CD4-positive, alpha-beta memory T cell (primary cell): ENCODE data around the gene GPR107. TPM values are rescaled to one million over a fixed set of nuclear protein-coding genes. Genes with fewer than 3 reads are reported as not detected.

ENCODE experiments used
- CTCF ChIA-PET: fragments of 350-600 bp; sonication (Branson Sonifier 250); formaldehyde crosslinking; loops from one replicate; lab custom pipeline; 2021; ENCODE audit warnings: inconsistent platforms; ENCODE audit not compliant: partially characterized antibody; lab: Charles Lee
- POLR2A ChIA-PET: fragments of 350-600 bp; sonication (Branson Sonifier 250); formaldehyde crosslinking; loops from one replicate; lab custom pipeline; 2021; ENCODE audit not compliant: partially characterized antibody; lab: Charles Lee
- DNase-seq, 5 donors: peaks; one replicate each; pipeline versions ENCODE4 v3.0.0 to v3.0.0-alpha.2; 2020 to 2022; ENCODE audit warnings: mixed read lengths in 1 of 5
- H3K27ac ChIP-seq: one replicate; pipeline ENCODE4 v1.7.0; 2013; ENCODE audit warnings: low read depth, low read length
- H3K27me3 ChIP-seq: 2 replicates; pipeline ENCODE4 v1.7.0; 2013; ENCODE audit warnings: mild to moderate bottlenecking, low read length, moderate library complexity; ENCODE audit not compliant: insufficient read depth
- H3K36me3 ChIP-seq: 2 replicates; pipeline ENCODE4 v1.7.0; 2013; ENCODE audit warnings: mild to moderate bottlenecking, low read length, moderate library complexity; ENCODE audit not compliant: insufficient read depth
- H3K4me1 ChIP-seq: 2 replicates; pipeline ENCODE4 v1.7.0; 2013; ENCODE audit warnings: mild to moderate bottlenecking, low read length, moderate library complexity; ENCODE audit not compliant: insufficient read depth
- H3K4me3 ChIP-seq, 2 donors: one replicate each; pipeline ENCODE4 v1.7.0; 2013; ENCODE audit warnings: low read length in 2 of 2, mild to moderate bottlenecking in 1 of 2
- H3K9me3 ChIP-seq, 2 donors: one replicate each; pipeline ENCODE4 v1.7.0; 2013; ENCODE audit warnings: low read length in 2 of 2, control low read depth in 1 of 2; ENCODE audit not compliant: control insufficient read depth in 1 of 2
- H3K27ac Mint-ChIP-seq, 7 donors: one replicate each; pipeline ENCODE4 v1.8.0; 2020 to 2021; ENCODE audit warnings: mixed read lengths in 7 of 7, mild to moderate bottlenecking in 6 of 7, inconsistent platforms in 3 of 7, moderate library complexity in 3 of 7
- H3K27me3 Mint-ChIP-seq, 2 donors: one replicate each; pipeline ENCODE4 v1.8.0; 2020 to 2021; ENCODE audit warnings: mixed read lengths in 2 of 2
- H3K36me3 Mint-ChIP-seq, 2 donors: one replicate each; pipeline ENCODE4 v1.8.0; 2020 to 2021; ENCODE audit warnings: mixed read lengths in 2 of 2, inconsistent platforms in 1 of 2, mild to moderate bottlenecking in 1 of 2
- H3K4me1 Mint-ChIP-seq, 4 donors: one replicate each; pipeline ENCODE4 v1.8.0; 2020 to 2021; ENCODE audit warnings: mixed read lengths in 4 of 4, mild to moderate bottlenecking in 1 of 4
- H3K4me3 Mint-ChIP-seq, 8 donors: one replicate each; pipeline ENCODE4 v1.8.0; 2020 to 2021; ENCODE audit warnings: mixed read lengths in 8 of 8, mild to moderate bottlenecking in 7 of 8, moderate library complexity in 6 of 8, inconsistent platforms in 3 of 8
- H3K9me3 Mint-ChIP-seq, 8 donors: one replicate each; pipeline ENCODE4 v1.8.0; 2020 to 2021; ENCODE audit warnings: mixed read lengths in 8 of 8, mild to moderate bottlenecking in 5 of 8, inconsistent platforms in 3 of 8, moderate library complexity in 1 of 8
- intact Hi-C: fragments of 100-400 bp; cut with micrococcal nuclease; formaldehyde crosslinking; loops from one replicate; pipeline ENCODE4 v1.15.1; 2023
- polyA plus RNA-seq, 2 donors: library from polyadenylated mRNA; unstranded; fragments of 300-500 nt; fragmentation: Illumina TruSeq; gene quantifications; one replicate each; pipeline ENCODE4 v1.2.3, GENCODE V29; 2021
- total RNA-seq, 2 experiments: library from RNA; stranded (reverse); gene quantifications; one replicate each; pipeline ENCODE4 v1.2.3, GENCODE V29; 2021

The GPR107 gene
- total and polyA plus RNA-seq, 4 experiments from 2014 or later: 2.2 to 24.4 (median 13.6) TPM

DNA sequence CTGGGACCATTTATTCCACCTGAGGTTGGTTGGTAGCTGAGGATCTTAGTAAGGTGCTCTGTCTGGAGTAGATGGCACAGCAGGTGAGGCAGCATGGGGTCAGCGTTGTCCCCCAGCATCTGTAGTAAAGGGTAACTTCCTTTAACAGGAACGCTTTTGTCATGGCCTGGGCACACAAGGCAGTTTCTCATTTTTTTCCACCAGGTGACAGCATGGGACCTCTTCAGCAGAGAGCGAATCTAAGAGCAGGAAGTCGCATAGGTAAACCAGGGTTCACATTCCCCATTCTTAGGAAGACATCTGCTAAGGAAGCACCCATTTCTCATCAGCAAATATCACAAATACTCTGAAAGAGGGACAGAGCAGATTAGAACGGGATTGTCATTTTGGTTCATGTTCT, 56.5 kb downstream of the GPR107 start:
- Histone ChIP-seq H3K36me3 (peaks cover 24% of the 10 kb centered on the region), H3K4me1 (peaks cover 9% of the 10 kb centered on the region), H3K4me3 (no peak overlapping the region), H3K27me3 (no peaks in the 10 kb centered on the region), H3K9me3 (no peaks in the 10 kb centered on the region), H3K27ac (no peak overlapping the region)
- Mint-ChIP-seq H3K4me1 (peaks cover 11 to 15% (median 14%) of the 10 kb centered on the region in 4 donors), H3K27me3 (no peaks in the 10 kb centered on the region), H3K9me3 (no peaks in the 10 kb centered on the region), H3K4me3 (no peak overlapping the region), H3K27ac (peak overlapping the region in 5 of 7 donors; percentile 21 to 78 (median 29)), H3K36me3 (peaks cover 40 to 57% of the 10 kb centered on the region in 2 donors)
- CTCF ChIA-PET: interaction anchor here (0.7 to 6.6 kb wide), 3 partner anchors 11 to 133 kb away, joined by 3 to 69 read pairs (median 17); no protein-coding TSS in a partner anchor
- intact Hi-C loops: no loop called here
- POLR2A ChIA-PET: no interaction called here
- no peak for DNase-seq

DNA sequence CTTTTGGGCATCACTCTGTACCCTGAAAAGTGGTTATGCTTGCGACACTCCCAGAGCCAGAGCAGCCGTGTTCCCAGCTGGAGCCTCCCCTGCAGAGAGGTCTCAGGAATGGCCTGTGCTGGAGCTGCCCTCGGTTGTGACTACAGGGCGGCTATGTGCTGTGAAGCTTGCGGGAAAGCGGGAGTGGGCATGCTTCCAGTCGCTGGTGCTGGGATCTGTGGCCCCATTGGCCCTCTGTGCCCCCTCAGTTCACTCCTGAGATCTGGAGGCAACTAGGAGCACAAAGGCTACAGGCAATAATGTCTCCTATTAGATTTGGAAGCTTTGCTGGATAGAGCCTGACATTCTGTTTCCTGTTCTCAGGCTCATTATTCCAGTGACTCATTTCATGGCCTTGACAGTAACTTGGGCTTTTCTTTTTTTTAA, 56.9 kb downstream of the GPR107 start:
- peaks cover 11 to 15% (median 14%) of the 10 kb centered on the region in 4 donors for H3K4me1 Mint-ChIP-seq
- Histone ChIP-seq H3K9me3 (no peaks in the 10 kb centered on the region), H3K27me3 (no peaks in the 10 kb centered on the region), H3K36me3 (peaks cover 24% of the 10 kb centered on the region), H3K27ac (no peak overlapping the region), H3K4me3 (no peak overlapping the region), H3K4me1 (peaks cover 9% of the 10 kb centered on the region)
- ChIA-PET CTCF (interaction anchor here (4.6 to 6.6 kb wide), 2 partner anchors 12 to 132 kb away, joined by 17 to 69 read pairs; no protein-coding TSS in a partner anchor), POLR2A (no interaction called here)
- no peaks in the 10 kb centered on the region for H3K27me3 Mint-ChIP-seq
- H3K4me3 Mint-ChIP-seq: no peak overlapping the region
- DNase-seq: no peak
- intact Hi-C loops: no loop called here
- no peaks in the 10 kb centered on the region for H3K9me3 Mint-ChIP-seq
- H3K27ac Mint-ChIP-seq: no peak overlapping the region
- H3K36me3 Mint-ChIP-seq: peaks cover 37 to 56% of the 10 kb centered on the region in 2 donors

DNA sequence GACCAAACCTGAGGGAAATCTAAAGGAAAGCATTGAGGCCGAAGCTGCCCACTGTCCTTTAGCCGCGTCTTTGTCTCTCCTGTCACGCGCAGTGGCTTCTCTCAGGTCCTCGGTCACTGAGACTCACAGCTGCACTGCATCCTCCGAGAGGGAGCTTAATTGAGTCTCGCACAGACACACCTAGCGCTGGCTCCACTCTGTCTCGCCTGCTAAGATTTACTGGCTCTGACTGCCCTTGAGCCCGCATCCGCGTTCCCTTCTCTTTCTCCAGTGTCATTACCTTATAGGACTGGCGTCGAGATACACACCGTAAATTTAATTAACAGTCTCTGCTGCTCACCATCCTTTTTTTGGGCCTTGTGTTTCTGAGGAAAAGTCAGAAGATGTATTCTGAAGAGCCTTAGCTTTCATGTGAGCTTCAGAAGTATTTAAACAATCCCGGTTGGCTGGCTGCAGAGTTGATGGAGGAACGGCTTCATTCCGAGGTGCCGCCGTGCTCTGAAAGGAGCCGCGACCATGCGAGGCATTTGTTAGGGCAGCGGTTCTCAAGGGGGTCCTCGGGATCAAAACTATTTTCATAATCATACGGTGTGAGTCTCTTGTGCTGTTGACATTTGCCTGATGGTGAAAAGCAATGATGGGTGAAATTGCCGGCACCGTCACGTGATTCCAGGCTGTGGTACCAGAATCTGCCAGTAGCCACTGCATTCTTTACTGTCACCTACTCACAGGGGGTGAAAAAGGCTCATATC, 58.3 kb downstream of the GPR107 start:
- DNase-seq: no peak
- Mint-ChIP-seq H3K27me3 (no peaks in the 10 kb centered on the region), H3K4me1 (peaks cover 11 to 13% (median 12%) of the 10 kb centered on the region in 4 donors), H3K27ac (peak overlapping the region in 1 of 7 donors; percentile 50), H3K9me3 (no peaks in the 10 kb centered on the region), H3K36me3 (peaks cover 36 to 52% of the 10 kb centered on the region in 2 donors), H3K4me3 (no peak overlapping the region)
- no peaks in the 10 kb centered on the region for H3K9me3 ChIP-seq
- H3K36me3 ChIP-seq: peaks cover 27% of the 10 kb centered on the region
- POLR2A ChIA-PET: no interaction called here
- peaks cover 6% of the 10 kb centered on the region for H3K4me1 ChIP-seq
- no peaks in the 10 kb centered on the region for H3K27me3 ChIP-seq
- CTCF ChIA-PET: interaction anchor here (6.6 kb wide), 1 partner anchor 131 kb away, joined by 69 read pairs; no protein-coding TSS in a partner anchor
- intact Hi-C loops: no loop called here
- H3K27ac ChIP-seq: no peak overlapping the region
- H3K4me3 ChIP-seq: no peak overlapping the region

DNA sequence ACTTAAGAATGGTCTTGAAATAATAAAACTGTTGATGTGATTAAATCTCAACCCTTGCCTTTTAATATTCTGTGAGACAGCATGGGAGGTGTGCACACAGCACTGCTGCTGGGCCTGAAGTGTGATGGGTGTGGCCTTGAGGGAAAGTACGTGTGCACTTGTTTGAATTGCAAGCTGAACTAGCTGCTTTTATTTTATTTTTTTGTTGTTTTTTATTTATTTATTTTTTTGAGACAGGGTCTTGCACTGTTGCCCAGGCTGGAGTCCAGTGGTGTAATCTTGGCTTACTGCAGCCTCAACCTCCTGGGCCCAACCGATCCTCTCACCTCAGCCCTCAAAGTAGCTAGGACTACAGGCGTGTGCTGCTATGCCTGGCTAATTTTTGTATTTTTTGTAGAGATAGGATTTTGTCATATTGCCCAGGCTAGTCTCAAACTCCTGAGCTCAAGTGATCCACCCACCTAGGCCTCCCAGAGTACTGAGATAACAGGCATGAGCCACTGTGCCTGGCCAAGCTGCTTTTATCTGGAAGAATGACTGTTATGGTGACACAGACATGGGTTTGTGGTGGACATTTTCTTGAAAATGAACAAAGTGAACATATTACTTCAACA, 58.9 kb downstream of the GPR107 start:
- no peaks in the 10 kb centered on the region for H3K9me3 Mint-ChIP-seq
- H3K4me1 Mint-ChIP-seq: peaks cover 4 to 7% (median 6%) of the 10 kb centered on the region in 4 donors
- Histone ChIP-seq H3K27ac (no peak overlapping the region), H3K4me1 (peaks cover under 1% of the 10 kb centered on the region), H3K4me3 (no peak overlapping the region), H3K27me3 (no peaks in the 10 kb centered on the region), H3K36me3 (peaks cover 31% of the 10 kb centered on the region), H3K9me3 (no peaks in the 10 kb centered on the region)
- no peak overlapping the region for H3K4me3 Mint-ChIP-seq
- intact Hi-C loops: no loop called here
- POLR2A ChIA-PET: no interaction called here
- H3K36me3 Mint-ChIP-seq: peaks cover 29 to 48% of the 10 kb centered on the region in 2 donors
- no peak overlapping the region for H3K27ac Mint-ChIP-seq
- H3K27me3 Mint-ChIP-seq: no peaks in the 10 kb centered on the region
- DNase-seq: no peak
- CTCF ChIA-PET: no interaction called here

DNA sequence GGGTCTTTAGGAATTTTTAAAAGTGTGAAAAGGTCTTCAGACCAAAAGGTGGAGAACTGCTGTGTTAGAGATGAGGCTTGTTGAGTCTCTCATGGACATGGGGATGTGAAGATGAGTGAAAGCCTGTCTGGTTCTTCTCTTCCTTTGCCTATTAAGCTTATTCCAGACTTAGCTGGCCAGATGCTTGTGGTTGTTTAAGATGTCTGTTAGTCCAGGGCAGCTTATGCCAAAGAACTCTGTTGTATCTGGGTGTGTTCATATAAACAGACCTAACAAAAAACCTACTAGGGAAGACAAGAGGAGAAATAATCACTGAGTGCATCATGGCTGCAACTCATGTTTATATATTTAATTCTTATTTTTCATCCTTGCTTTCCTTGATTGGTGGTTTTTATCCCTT, 61.0 kb downstream of the GPR107 start:
- H3K36me3 Mint-ChIP-seq: peaks cover 38 to 53% of the 10 kb centered on the region in 2 donors
- Histone ChIP-seq H3K9me3 (no peaks in the 10 kb centered on the region), H3K4me1 (no peaks in the 10 kb centered on the region), H3K36me3 (peaks cover 42% of the 10 kb centered on the region), H3K27ac (no peak overlapping the region), H3K4me3 (no peak overlapping the region), H3K27me3 (no peaks in the 10 kb centered on the region)
- intact Hi-C loops: no loop called here
- peaks cover 3 to 5% (median 4%) of the 10 kb centered on the region in 4 donors for H3K4me1 Mint-ChIP-seq
- DNase-seq: no peak
- CTCF ChIA-PET: interaction anchor here (1.4 kb wide), 1 partner anchor 121 kb away, joined by 3 read pairs; no protein-coding TSS in a partner anchor
- no peaks in the 10 kb centered on the region for H3K27me3 Mint-ChIP-seq
- POLR2A ChIA-PET: no interaction called here
- H3K27ac Mint-ChIP-seq: peak overlapping the region in 2 of 7 donors; percentile 12 to 27
- no peak overlapping the region for H3K4me3 Mint-ChIP-seq
- H3K9me3 Mint-ChIP-seq: no peaks in the 10 kb centered on the region

DNA sequence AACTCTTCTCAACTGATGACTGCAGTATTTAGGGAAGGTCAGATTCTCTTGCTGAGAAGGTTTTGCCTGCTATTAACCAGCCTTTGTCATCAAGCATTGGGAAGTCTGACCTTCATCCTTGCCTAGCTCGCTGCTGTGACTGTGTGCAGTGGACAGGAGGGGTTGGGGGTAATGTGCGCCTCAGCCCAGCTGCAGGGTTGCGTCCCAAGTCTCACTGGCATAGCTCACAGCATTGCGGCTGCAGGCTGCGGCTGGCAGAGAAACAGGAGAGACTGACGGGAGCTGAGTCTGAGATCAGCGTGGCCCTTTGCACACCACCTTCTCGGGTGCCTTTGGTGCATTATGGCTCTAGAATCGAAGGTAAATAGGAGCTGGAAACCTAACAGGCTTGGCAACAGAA, 62.6 kb downstream of the GPR107 start:
- peaks cover 0 to 4% (median under 1%) of the 10 kb centered on the region in 4 donors for H3K4me1 Mint-ChIP-seq
- peak overlapping the region in 1 of 7 donors; percentile 52 for H3K27ac Mint-ChIP-seq
- H3K9me3 Mint-ChIP-seq: no peaks in the 10 kb centered on the region
- ChIA-PET POLR2A (interaction anchor here (1.4 kb wide), 1 partner anchor 12 kb away, joined by 5 read pairs; no protein-coding TSS in a partner anchor), CTCF (interaction anchor here (1.2 to 2.2 kb wide), 2 partner anchors 9 to 120 kb away, joined by 4 to 11 read pairs; no protein-coding TSS in a partner anchor)
- H3K27ac ChIP-seq: no peak overlapping the region
- no peaks in the 10 kb centered on the region for H3K4me1 ChIP-seq
- no peak overlapping the region for H3K4me3 Mint-ChIP-seq
- no peak overlapping the region for H3K4me3 ChIP-seq
- peaks cover 36 to 50% of the 10 kb centered on the region in 2 donors for H3K36me3 Mint-ChIP-seq
- DNase-seq: no peak
- no peaks in the 10 kb centered on the region for H3K27me3 Mint-ChIP-seq
- no peaks in the 10 kb centered on the region for H3K9me3 ChIP-seq
- no peaks in the 10 kb centered on the region for H3K27me3 ChIP-seq
- peaks cover 41% of the 10 kb centered on the region for H3K36me3 ChIP-seq
- intact Hi-C loops: no loop called here

DNA sequence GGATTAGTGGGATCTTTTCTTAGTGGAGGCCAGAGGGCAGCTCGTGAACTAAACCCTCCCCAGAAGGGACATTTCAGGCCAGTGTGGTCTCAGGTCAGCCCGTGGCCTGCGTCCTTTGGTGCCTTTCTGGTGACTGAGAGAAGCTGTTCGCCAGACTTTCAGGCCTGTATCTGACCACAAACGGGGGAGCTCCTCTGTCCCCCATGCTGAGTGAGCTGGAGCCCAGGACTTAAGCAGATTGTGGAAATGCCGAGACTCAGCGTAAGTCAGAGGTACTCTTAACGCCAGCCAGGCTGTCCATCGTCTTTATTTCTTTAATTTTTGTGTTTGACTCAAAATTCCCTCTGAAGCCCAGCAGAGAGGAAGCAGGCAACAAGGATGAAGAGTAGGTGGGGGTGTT, 63.7 kb downstream of the GPR107 start:
- Mint-ChIP-seq H3K9me3 (no peaks in the 10 kb centered on the region), H3K27me3 (no peaks in the 10 kb centered on the region), H3K36me3 (peaks cover 36 to 47% of the 10 kb centered on the region in 2 donors), H3K27ac (no peak overlapping the region), H3K4me3 (peak overlapping the region in 1 of 8 donors; percentile 26), H3K4me1 (peaks cover 0 to 2% (median 0%) of the 10 kb centered on the region in 4 donors)
- no peak overlapping the region for H3K4me3 ChIP-seq
- H3K27me3 ChIP-seq: no peaks in the 10 kb centered on the region
- H3K9me3 ChIP-seq: no peaks in the 10 kb centered on the region
- no peak for DNase-seq
- intact Hi-C loops: no loop called here
- CTCF ChIA-PET: interaction anchor here (1.1 to 2.2 kb wide), 3 partner anchors 10 to 11 kb away, joined by 3 to 11 read pairs (median 3); no protein-coding TSS in a partner anchor
- no peak overlapping the region for H3K27ac ChIP-seq
- H3K4me1 ChIP-seq: no peaks in the 10 kb centered on the region
- POLR2A ChIA-PET: no interaction called here
- peaks cover 32% of the 10 kb centered on the region for H3K36me3 ChIP-seq
